GM20431 (cell line): Measurements from ENCODE around the gene APOL2.
"Not testable (repeated sequence)": the region's sequence is repeated elsewhere in the genome, so short reads cannot be mapped to it uniquely, and the experiment has no call there.

ENCODE experiments used
- in situ Hi-C: fragments of 300-500 bp; cut with MseI, MboI; formaldehyde crosslinking; loops from one replicate; pipeline ENCODE4 v1.15.0; 2020; ENCODE audit warnings: low sequenced_read_pairs; ENCODE audit not compliant: unreplicated experiment

APOL2 gene

DNA sequence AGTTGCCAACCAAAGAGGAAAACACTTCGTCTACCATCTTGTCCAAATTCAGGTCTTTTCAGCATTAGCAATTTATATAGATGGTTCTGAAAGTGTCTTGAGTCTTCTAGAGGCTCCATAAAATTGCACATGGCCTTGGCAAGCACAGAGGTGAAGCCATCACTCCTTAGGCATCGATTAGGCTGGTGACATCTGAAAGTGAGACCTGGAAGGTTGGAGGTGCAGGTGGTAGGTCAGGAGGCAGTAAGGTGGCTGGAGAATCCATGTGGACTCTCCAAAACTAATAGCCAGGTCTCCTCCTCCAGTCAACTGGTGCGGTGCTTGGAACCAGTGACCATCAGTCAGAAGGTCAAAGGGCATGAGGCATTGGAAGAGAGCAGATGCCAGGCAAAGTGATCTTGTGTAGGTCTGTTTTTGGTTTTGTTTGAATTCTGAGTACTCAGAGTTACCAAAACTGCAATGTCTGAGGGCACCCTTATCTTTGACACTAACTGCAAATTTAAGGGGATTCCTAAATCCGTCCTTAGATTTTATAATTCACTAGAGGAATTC is 6.6 kb upstream of the APOL2 start:
- in situ Hi-C loops, result no loop called here

- in situ Hi-C loops, result no loop called here
Observed at GRCh38 chr22:36244522-36245391, 5.4 kb upstream of the APOL2 start.

DNA sequence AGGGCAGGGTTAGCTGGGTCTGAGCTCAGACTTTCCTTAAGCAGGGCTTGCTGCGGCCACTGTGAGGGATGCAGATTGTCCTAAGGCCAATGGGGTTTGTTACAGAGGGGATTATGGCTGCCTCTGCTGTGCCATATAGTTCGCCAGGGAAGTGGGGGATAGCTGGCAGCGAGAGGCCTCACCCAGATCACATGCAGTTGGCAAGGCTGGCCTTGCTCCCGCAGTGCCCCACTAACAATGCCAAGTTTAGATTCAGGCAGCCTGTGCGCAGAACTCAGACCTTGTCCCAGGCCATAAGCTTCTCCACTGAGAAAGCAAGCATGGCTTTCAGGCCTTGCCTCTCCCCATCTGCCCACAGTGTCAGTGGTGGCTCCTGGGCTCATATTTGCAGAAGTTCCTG is 4.7 kb upstream of the APOL2 start:
- in situ Hi-C loops, result no loop called here

GRCh38 chr22:36239150-36239400 is 252 bp downstream of the APOL2 start:
- in situ Hi-C loops, result no loop called here

DNA sequence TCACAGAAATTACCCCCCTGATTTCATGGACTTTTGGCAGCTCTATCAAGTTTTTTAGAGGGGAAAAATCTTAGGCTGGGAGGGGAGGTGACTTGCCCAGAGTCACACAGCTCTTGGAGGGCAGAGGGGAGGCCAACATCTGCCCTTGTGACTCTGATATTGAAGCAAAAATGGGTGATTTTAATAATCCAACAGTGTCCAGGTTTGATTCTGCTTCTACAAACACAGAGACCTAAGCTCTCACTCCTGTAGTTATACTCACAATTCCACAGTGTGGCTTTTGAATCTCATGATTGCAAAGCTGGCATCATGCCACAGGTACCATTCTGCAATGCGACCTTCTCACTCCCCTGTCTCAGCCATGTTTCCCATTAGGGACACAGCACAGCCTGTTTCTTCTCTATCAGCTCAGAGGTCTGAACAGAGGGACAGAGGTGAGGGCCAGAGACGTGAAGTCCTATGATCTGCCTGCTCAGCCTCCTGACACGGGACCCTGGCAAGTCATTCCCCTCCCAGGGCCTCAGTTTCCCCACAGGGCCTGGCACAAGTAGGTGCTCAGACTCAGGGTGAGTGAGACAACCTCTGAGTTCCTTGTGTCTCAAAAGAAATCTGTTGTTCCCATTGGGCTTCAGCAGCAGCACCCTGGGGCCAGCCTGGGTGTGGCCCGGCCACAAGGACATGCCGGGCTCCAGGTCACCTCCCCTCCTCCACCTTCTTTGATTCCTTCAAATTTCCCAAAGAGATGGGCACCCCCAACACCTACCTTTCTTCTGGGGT is 766 bp downstream of the APOL2 start:
- in situ Hi-C loops, result no loop called here

DNA sequence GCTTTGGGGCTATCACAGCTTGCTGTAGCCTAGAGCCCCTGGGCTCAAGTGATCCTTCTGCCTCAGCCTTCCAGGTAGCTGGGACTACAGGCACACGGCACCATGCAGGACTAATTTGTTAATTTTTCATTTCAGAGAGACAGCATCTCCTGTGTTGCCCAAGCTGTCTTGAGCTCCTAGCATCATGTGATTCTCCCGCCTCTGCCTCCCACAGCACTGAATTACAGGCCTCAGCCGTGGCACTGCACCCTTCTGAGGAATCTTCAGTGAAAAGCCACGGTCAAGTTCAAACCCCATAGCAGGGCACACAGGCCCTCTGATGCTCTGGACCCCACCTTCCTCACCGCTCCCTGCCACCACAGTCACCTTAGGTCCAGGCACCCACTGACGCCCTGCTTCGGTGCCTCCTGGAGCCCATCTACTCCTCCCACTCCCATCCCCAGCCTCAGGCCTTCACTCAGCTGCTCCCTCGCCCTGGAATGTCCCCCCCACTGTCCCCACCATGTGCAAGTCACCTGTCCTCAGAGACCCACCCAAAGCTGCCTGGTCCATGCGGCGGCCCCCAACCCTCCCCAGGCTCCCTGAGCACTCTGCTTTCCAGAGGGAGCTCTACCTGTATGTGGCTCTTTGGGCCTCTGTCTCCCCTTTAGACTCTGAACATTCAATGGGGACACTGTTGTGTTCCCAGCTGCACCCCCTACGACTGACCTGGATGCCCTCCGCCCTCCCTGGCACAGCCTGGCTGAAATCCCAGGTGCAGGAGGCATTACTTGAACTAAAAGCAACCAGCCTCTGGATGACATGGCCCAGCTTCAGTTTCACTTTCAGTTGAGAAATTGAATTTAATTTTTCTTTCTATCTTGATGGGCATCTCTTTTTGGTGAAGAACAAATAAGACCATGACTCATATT is 1.6 kb downstream of the APOL2 start:
- in situ Hi-C loops, result no loop called here

GRCh38 chr22:36236388-36237319 is 2.7 kb downstream of the APOL2 start:
- in situ Hi-C loops, result no loop called here

GRCh38 chr22:36235585-36235984 is 3.7 kb downstream of the APOL2 start:
- in situ Hi-C loops, result no loop called here

DNA sequence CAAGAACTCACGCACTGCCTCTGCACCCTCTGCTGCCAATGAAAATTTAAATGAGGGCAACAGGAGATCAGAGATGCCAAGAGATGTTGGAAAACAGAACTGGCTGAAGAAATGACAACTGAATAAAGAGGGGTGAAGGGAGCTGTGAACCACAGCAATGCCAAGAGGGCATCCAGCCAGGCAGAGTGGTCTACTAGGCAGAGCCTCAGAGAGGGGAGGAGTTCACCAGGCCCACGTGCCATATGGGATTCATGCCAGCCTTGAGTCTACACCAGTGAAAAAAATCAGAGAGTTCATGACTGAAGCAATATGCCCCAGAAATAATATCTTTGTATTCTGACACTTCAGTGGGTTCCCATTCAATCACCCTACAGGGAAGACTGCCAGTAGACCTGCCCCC is 4.4 kb downstream of the APOL2 start:
- in situ Hi-C loops, result no loop called here

DNA sequence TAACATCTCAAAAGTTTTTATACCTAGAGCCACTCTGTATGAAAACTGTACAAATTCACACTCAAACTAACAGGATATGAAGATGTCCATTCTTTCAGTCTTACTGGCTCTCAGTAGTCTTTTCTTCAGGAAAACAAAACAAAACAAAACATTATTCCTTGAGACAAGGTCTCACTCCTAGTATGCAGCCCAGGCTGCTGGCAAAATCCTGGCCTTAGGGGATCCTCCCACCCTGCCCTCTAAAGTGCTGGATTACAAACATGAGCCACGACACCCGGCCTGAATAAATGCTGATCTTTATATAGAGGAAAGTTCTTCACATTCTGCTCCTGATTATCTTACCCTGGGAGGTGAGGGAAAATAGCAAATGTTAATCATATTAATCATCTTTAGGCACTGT is 5.1 kb downstream of the APOL2 start:
- in situ Hi-C loops, result no loop called here

GRCh38 chr22:36233796-36234195 is 5.5 kb downstream of the APOL2 start:
- in situ Hi-C loops, result no loop called here

GRCh38 chr22:36232715-36233401 is 6.5 kb downstream of the APOL2 start:
- in situ Hi-C loops, result no loop called here

DNA sequence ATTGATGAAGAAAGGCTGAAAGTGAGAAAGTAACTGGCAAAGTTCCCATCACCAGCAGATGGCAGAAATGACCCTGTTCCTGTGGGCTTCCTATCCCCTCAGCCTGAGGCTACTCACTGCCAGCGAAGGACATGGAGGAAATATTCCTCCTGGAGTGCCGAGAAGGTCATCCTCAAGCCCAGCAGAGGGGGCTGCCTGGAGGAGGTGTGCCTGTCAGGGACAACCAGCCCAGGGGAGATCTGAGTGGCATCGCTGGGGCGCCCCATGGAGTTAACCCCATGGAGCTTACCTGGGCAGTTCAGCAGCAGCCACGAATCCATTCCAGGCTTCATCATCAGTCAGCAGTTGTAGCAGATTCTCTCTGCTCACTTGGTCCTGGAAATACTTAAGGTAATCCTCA is 8.3 kb downstream of the APOL2 start:
- in situ Hi-C loops, result not testable (repeated sequence)

- in situ Hi-C loops, result not testable (repeated sequence)
Observed at GRCh38 chr22:36229649-36230048, 9.7 kb downstream of the APOL2 start.

DNA sequence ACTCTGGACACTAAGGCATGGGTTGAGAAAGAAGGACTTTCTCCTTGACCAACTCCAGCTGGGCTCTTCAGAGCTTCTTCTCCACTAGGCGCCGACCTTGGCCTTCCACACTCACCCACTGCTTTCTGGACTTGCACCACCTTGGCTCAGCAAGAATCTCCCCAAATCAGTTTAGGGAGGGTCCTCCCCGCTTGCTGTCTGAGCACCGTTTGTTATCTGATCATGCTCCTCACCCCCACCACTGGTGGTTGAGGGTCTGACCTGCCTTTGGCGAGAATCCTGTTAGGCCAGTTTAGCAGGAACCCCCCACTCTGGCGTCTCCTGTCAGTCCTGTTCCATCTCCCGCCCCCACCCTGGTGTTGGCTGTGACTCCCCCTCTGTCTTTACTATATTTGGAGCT is 10.4 kb downstream of the APOL2 start:
- in situ Hi-C loops, result no loop called here

DNA sequence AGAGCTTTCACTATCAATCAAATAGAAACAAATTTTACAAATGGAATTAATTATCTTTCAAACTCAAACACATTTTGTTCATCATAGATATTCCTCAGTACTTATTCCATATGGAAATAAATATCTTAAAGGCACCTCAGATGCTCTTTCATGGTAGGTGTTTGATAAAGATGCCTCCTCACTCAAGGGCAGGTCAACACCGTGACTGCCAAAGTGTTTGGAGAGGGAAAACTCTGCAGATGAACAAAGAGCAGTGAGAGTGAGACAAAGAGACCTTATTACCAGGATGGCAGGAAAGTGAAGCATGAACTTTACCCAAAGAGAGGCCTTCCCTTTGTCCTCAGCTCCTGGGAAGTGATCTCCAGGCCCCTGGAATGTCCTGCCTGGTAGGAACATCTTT is 11.0 kb downstream of the APOL2 start:
- in situ Hi-C loops, result not testable (repeated sequence)

GRCh38 chr22:36227806-36228205 is 11.5 kb downstream of the APOL2 start:
- in situ Hi-C loops, result no loop called here

DNA sequence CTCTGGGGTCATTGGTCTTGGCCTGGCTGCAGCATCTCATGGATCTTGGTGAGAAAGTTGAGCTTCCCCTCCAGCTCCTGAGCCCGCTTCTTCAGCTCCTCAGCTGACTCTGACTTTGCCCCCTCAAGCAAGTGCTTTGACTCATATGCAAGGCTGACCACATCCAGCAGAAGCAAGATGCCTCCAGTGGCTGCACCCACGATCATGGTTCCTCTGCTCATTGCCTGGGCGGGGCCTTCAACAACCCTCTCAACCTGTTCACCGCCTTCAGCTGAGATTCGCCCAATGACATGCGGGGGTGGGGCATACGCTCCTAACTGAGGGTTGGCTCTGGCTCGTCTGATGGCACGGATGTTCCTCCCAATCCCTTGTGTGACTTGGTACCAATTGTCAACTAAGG is 11.9 kb downstream of the APOL2 start:
- in situ Hi-C loops, result no loop called here

DNA sequence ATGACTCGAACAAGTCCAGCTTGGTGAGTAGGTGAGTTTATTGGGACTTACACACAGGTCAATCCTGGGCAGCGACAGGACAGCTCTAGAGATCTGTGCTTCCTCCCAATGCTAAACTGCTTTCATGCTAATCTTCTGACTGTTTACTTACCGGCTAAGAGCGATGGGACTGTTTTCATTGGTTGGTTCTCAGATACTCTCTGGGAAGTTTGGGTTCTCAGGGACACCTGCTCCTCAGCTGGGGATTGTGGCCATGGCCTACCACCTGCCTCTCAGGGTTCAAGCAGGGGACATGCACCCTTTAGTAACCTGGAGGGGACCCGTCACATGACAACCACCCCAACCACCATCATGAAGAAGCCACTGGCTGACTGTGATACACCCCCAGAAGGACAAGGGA is 13.1 kb downstream of the APOL2 start:
- in situ Hi-C loops, result no loop called here
